A673 (cell line): ENCODE results near the gene NEK8. TPM values are rescaled to one million over a fixed set of nuclear protein-coding genes. Genes with fewer than 3 reads are reported as not detected.
"Not testable (repeated sequence)": the region's sequence is repeated elsewhere in the genome, so short reads cannot be mapped to it uniquely, and the experiment has no call there.

Source experiments
- BruUV-seq: library from RNA; stranded (reverse); fragments of 400-500 nt; replicated peaks from 2 replicates; lab custom pipeline; 2021; lab: Mats Ljungman, UMichigan
- CTCF ChIA-PET: fragments of 300-600 bp; sonication (Branson Sonifier 250); formaldehyde crosslinking; loops from one replicate; lab custom pipeline; 2022; ENCODE audit warnings: antibody characterized with exemption; lab: Charles Lee
- POLR2A ChIA-PET: fragments of 300-600 bp; sonication (Branson Sonifier 250); formaldehyde crosslinking; loops from one replicate; lab custom pipeline; 2022; ENCODE audit warnings: antibody characterized with exemption; ENCODE audit not compliant: low non-redundant PET; lab: Charles Lee
- DNase-seq: peaks from one replicate; pipeline ENCODE4 v3.0.0-alpha.2; 2015; ENCODE audit warnings: low spot score
- H3K27ac ChIP-seq: fragments of 200-600 bp; sonication (generic); 2 replicates; pipeline ENCODE4 v1.5.1; 2016; ENCODE audit warnings: mixed run types, low read depth, mild to moderate bottlenecking, mixed read lengths, antibody characterized with exemption, low read length; ENCODE audit not compliant: poor library complexity, severe bottlenecking
- H3K27me3 ChIP-seq: fragments of 200-600 bp; sonication (generic); replicated peaks from 2 replicates; pipeline ENCODE4 v1.6.1; 2017; ENCODE audit warnings: mixed run types, low read depth, mild to moderate bottlenecking, mixed read lengths, antibody characterized with exemption, low read length; ENCODE audit not compliant: insufficient read depth, poor library complexity
- H3K36me3 ChIP-seq: fragments of 200-600 bp; sonication (generic); 2 replicates; pipeline ENCODE4 v1.6.1; 2016; ENCODE audit warnings: mixed run types, mild to moderate bottlenecking, mixed read lengths, antibody characterized with exemption, low read length; ENCODE audit not compliant: insufficient read depth, poor library complexity, severe bottlenecking
- H3K4me1 ChIP-seq: fragments of 200-600 bp; sonication (generic); 2 replicates; pipeline ENCODE4 v1.6.1; 2017; ENCODE audit warnings: mixed run types, mild to moderate bottlenecking, mixed read lengths, antibody characterized with exemption, low read length; ENCODE audit not compliant: insufficient read depth, poor library complexity, severe bottlenecking
- H3K4me3 ChIP-seq: fragments of 200-600 bp; sonication (generic); 2 replicates; pipeline ENCODE4 v1.5.1; 2016; ENCODE audit warnings: low read depth, mixed run types, mild to moderate bottlenecking, mixed read lengths, low read length; ENCODE audit not compliant: poor library complexity, severe bottlenecking
- H3K9me3 ChIP-seq: fragments of 200-600 bp; sonication (generic); 2 replicates; pipeline ENCODE4 v1.6.1; 2016; ENCODE audit warnings: mixed run types, low read depth, mild to moderate bottlenecking, mixed read lengths, antibody characterized with exemption, low read length; ENCODE audit not compliant: poor library complexity, severe bottlenecking
- EZH2 ChIP-seq: fragments of 200-600 bp; sonication (generic); IDR thresholded peaks from 2 replicates; pipeline ENCODE4 v1.6.1; 2017; ENCODE audit warnings: borderline replicate concordance, low read depth, mild to moderate bottlenecking, mixed read lengths, antibody characterized with exemption, low read length; ENCODE audit not compliant: poor library complexity, severe bottlenecking
- intact Hi-C: fragments of 100-400 bp; cut with micrococcal nuclease; formaldehyde crosslinking; loops from one replicate; pipeline ENCODE4 v1.10.0; 2022; ENCODE audit not compliant: unreplicated experiment
- total RNA-seq: library from RNA; stranded (reverse); gene quantifications from 2 replicates; pipeline ENCODE4 v1.2.3, GENCODE V29; 2021
- TF ChIP-seq, protein P1 (sequence below): fragments of 300-800, 200-600 bp; sonication (generic); conservative IDR thresholded peaks from 2 replicates; pipeline ENCODE4 v1.5.1; 2017; ENCODE audit warnings: low read depth, mild to moderate bottlenecking, antibody characterized with exemption, low read length, moderate library complexity, mixed read lengths

Gene NEK8
- total RNA-seq, 1 experiment from 2014 or later = 3.9 TPM

DNA sequence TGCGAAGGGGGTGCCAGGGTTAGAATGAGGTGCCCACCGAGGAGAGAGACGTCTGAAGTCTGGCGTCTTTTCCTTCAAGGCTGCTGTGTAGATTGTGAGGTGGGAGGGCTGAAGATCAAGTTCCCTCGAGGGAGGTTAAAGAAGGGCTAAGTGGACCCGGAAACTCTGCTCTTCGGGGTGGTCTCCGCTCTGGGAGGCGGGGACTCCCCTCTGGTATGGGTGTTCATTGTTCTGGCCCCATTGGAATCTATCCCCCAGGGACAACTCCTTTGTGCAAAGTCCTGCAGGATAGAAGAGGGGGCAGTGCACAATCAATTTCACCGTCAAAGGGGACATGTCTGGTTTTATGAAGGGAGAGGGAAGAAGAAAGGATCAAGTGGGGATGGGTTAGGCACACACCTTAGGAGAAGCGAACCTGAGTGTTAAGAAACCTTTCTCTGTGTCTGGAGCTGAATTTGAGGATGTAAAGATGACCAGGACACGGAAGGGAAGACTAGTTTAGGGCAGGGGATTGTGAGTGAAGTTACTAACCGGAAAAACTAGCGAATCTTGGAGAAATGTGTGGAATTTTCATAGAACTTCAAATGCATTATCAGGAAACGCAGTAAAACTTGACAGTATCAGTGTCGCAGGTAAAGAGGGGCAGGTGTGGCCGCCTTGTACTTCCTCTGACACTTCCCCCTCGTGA lies 10.1 kb upstream of the NEK8 start:
- peak; percentile 66 for DNase-seq
- intact Hi-C loops = no loop called here
- H3K4me3 ChIP-seq = peak overlapping the region; percentile 97
- BruUV-seq = no TSS peak
- H3K27me3 ChIP-seq = no peaks in the 10 kb centered on the region
- TF ChIP-seq, protein P1, sequence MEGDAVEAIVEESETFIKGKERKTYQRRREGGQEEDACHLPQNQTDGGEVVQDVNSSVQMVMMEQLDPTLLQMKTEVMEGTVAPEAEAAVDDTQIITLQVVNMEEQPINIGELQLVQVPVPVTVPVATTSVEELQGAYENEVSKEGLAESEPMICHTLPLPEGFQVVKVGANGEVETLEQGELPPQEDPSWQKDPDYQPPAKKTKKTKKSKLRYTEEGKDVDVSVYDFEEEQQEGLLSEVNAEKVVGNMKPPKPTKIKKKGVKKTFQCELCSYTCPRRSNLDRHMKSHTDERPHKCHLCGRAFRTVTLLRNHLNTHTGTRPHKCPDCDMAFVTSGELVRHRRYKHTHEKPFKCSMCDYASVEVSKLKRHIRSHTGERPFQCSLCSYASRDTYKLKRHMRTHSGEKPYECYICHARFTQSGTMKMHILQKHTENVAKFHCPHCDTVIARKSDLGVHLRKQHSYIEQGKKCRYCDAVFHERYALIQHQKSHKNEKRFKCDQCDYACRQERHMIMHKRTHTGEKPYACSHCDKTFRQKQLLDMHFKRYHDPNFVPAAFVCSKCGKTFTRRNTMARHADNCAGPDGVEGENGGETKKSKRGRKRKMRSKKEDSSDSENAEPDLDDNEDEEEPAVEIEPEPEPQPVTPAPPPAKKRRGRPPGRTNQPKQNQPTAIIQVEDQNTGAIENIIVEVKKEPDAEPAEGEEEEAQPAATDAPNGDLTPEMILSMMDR = no peak
- H3K4me1 ChIP-seq = peaks cover 47% of the 10 kb centered on the region
- H3K36me3 ChIP-seq = peaks cover 56% of the 10 kb centered on the region
- H3K9me3 ChIP-seq = no peaks in the 10 kb centered on the region
- H3K27ac ChIP-seq = peak overlapping the region; percentile 97
- CTCF ChIA-PET = no interaction called here
- POLR2A ChIA-PET = no interaction called here

- ChIA-PET POLR2A (interaction anchor here (0.6 to 1.1 kb wide), 6 partner anchors 9 to 233 kb away, joined by 3 to 10 read pairs (median 4); partner anchors contain the start of genes NEK8 and PHF12), CTCF (interaction anchor here (0.6 to 1.0 kb wide), 4 partner anchors 8 to 146 kb away, joined by 3 to 5 read pairs (median 4); partner anchors contain the start of genes NEK8 and PROCA1)
- no peaks in the 10 kb centered on the region for H3K9me3 ChIP-seq
- no peak for DNase-seq
- no peaks in the 10 kb centered on the region for H3K27me3 ChIP-seq
- no TSS peak for BruUV-seq
- H3K4me3 ChIP-seq = peak overlapping the region; percentile 72
- TF ChIP-seq EZH2 = no peak
- TF ChIP-seq, protein P1 = no peak
- intact Hi-C loops = no loop called here
- H3K27ac ChIP-seq = peak overlapping the region; percentile 81
- H3K36me3 ChIP-seq = peaks cover 57% of the 10 kb centered on the region
- peaks cover 50% of the 10 kb centered on the region for H3K4me1 ChIP-seq
Measured at GRCh38 chr17:28719021-28719433, 9.6 kb upstream of the NEK8 start.

- H3K4me1 ChIP-seq = peaks cover 58% of the 10 kb centered on the region
- BruUV-seq = TSS peak; percentile 84
- POLR2A ChIA-PET = interaction anchor here (0.5 to 1.1 kb wide), 5 partner anchors 10 to 1753 kb away, joined by 3 to 17 read pairs (median 3); no protein-coding TSS in a partner anchor
- DNase-seq = no peak
- no peaks in the 10 kb centered on the region for H3K27me3 ChIP-seq
- H3K4me3 ChIP-seq = peak overlapping the region; percentile 72
- TF ChIP-seq, protein P1 = 0 out of 2 replicates have a peak, but pooled peaks have one; percentile 16
- TF ChIP-seq EZH2 = no peak
- CTCF ChIA-PET = interaction anchor here (1.0 kb wide), 1 partner anchor 8 kb away, joined by 3 read pairs; the partner anchor contains the start of gene NEK8
- peak overlapping the region; percentile 81 for H3K27ac ChIP-seq
- intact Hi-C loops = no loop called here
- H3K9me3 ChIP-seq = no peaks in the 10 kb centered on the region
- peaks cover 54% of the 10 kb centered on the region for H3K36me3 ChIP-seq
Measured at GRCh38 chr17:28720247-28720996, 8.2 kb upstream of the NEK8 start.

GRCh38 chr17:28720997-28721329 lies 7.6 kb upstream of the NEK8 start:
- H3K9me3 ChIP-seq, intact Hi-C loops, CTCF ChIA-PET, POLR2A ChIA-PET, DNase-seq, BruUV-seq, H3K27me3 ChIP-seq: not testable (repeated sequence)
- Histone ChIP-seq H3K27ac (peak overlapping the region; percentile 81), H3K4me1 (peaks cover 60% of the 10 kb centered on the region), H3K36me3 (peaks cover 50% of the 10 kb centered on the region), H3K4me3 (peak overlapping the region; percentile 72)
